T-cell (primary cell): ENCODE measurements around the gene ZNF804B. TPM values are rescaled to one million over a fixed set of nuclear protein-coding genes. Genes with fewer than 3 reads are reported as not detected.

Experiments used
- ATAC-seq, 4 experiments: fragments of 200-7000 bp in 3 of 4; fragments of 150-1000 bp in 1 of 4; cut with Tn5 transposase; replicated peaks in 1 of 4; 1 replicate in 3 of 4; 2 replicates in 1 of 4; pipeline ENCODE4 v1.10.0; 2021; ENCODE audit warnings: moderate library complexity in 3 of 4, mild to moderate bottlenecking in 2 of 4, moderate number of reproducible peaks in 1 of 4
- CTCF ChIA-PET, 2 donors: fragments of 300-600 bp; sonication (Branson Sonifier 250); formaldehyde crosslinking; loops; one replicate each; lab custom pipeline; 2022; ENCODE audit warnings: antibody characterized with exemption in 2 of 2; lab: Charles Lee
- POLR2A ChIA-PET, 2 donors: fragments of 300-600 bp; sonication (Branson Sonifier 250); formaldehyde crosslinking; loops; one replicate each; lab custom pipeline; 2022; ENCODE audit warnings: antibody characterized with exemption in 2 of 2; lab: Charles Lee
- DNase-seq, 35 experiments: peaks; one replicate each; pipeline versions ENCODE4 v3.0.0 to v3.0.0-alpha.2; 2013 to 2023
- H3K27ac ChIP-seq: one replicate; pipeline ENCODE4 v1.5.1; 2013; ENCODE audit warnings: low read length
- H3K27me3 ChIP-seq, 2 experiments: replicated peaks in 1 of 2; 1 replicate in 1 of 2; 2 replicates in 1 of 2; pipeline versions ENCODE4 v1.6.1 to v1.7.0; 2013; ENCODE audit warnings: low read length in 1 of 2, mixed read lengths in 1 of 2; ENCODE audit not compliant: control insufficient read depth in 2 of 2, insufficient read depth in 2 of 2; ENCODE audit errors: extremely low read depth in 1 of 2
- H3K36me3 ChIP-seq, 2 donors: 1 replicate in 1 of 2; 2 replicates in 1 of 2; pipeline versions ENCODE4 v1.6.1 to v1.7.0; 2013; ENCODE audit warnings: low read length in 1 of 2; ENCODE audit not compliant: control insufficient read depth in 2 of 2, insufficient read depth in 1 of 2; ENCODE audit errors: extremely low read depth in 1 of 2
- H3K4me1 ChIP-seq, 2 experiments: 1 replicate in 1 of 2; 2 replicates in 1 of 2; pipeline versions ENCODE4 v1.6.1 to v1.7.0; 2013; ENCODE audit warnings: low read length in 2 of 2, mixed read lengths in 1 of 2; ENCODE audit not compliant: insufficient read depth in 2 of 2, control insufficient read depth in 1 of 2; ENCODE audit errors: extremely low read depth in 1 of 2
- H3K4me3 ChIP-seq, 2 donors: 1 replicate in 1 of 2; 2 replicates in 1 of 2; pipeline versions ENCODE4 v1.5.1 to v1.7.0; 2013; ENCODE audit warnings: mild to moderate bottlenecking in 2 of 2, low read length in 1 of 2, moderate library complexity in 1 of 2; ENCODE audit not compliant: control insufficient read depth in 1 of 2; ENCODE audit errors: extremely low read depth in 1 of 2
- H3K9me3 ChIP-seq: 2 replicates; pipeline ENCODE4 v1.7.0; 2013
- H3K27ac Mint-ChIP-seq, 2 donors: one replicate each; pipeline ENCODE4 v1.8.0; 2020 to 2021; ENCODE audit warnings: mild to moderate bottlenecking in 2 of 2, mixed read lengths in 2 of 2
- H3K27me3 Mint-ChIP-seq, 2 donors: one replicate each; pipeline ENCODE4 v1.8.0; 2021 to 2022; ENCODE audit warnings: mixed read lengths in 2 of 2
- H3K36me3 Mint-ChIP-seq: one replicate; pipeline ENCODE4 v1.8.0; 2021; ENCODE audit warnings: mixed read lengths
- H3K4me1 Mint-ChIP-seq, 3 donors: one replicate each; pipeline ENCODE4 v1.8.0; 2020 to 2022; ENCODE audit warnings: mixed read lengths in 3 of 3, mild to moderate bottlenecking in 1 of 3
- H3K4me3 Mint-ChIP-seq, 3 donors: one replicate each; pipeline ENCODE4 v1.8.0; 2020 to 2022; ENCODE audit warnings: mild to moderate bottlenecking in 3 of 3, mixed read lengths in 3 of 3, moderate library complexity in 3 of 3
- H3K9me3 Mint-ChIP-seq, 3 donors: one replicate each; pipeline ENCODE4 v1.8.0; 2020 to 2022; ENCODE audit warnings: mixed read lengths in 3 of 3
- WGBS: methylation state at CpG from one replicate; pipeline ENCODE4 v1.1.5; 2013; ENCODE audit warnings: missing lambda C conversion rate; ENCODE audit not compliant: insufficient coverage; 5-methylcytosine and 5-hydroxymethylcytosine counted together
- total RNA-seq, 35 experiments: library from RNA in 6 of 35; stranded (reverse) in 6 of 35; fragments of 120-200 nt in 1 of 35; gene quantifications; one replicate each; pipeline versions ENCODE4 v1.2.1 to v1.2.4 and lab custom pipeline; 2013 to 2026

ZNF804B gene
- total RNA-seq, 5 donors from 2014 or later (not counting 1 experiment from before 2014, with no cell fraction given) = not detected

- peaks cover 0 to 5% (median 0%) of the 10 kb centered on the region in 3 donors for H3K9me3 Mint-ChIP-seq
- no CpG with 5 or more reads among the region's 2 CpGs for WGBS
- peaks cover 0 to 5% of the 10 kb centered on the region in 2 donors for H3K27me3 Mint-ChIP-seq
- POLR2A ChIA-PET = no interaction called here
- Histone ChIP-seq H3K4me1 (no peaks in the 10 kb centered on the region), H3K27me3 (no peaks in the 10 kb centered on the region), H3K36me3 (no peaks in the 10 kb centered on the region), H3K4me3 (no peak overlapping the region), H3K9me3 (no peaks in the 10 kb centered on the region), H3K27ac (no peak overlapping the region)
- no peak overlapping the region for H3K4me3 Mint-ChIP-seq
- H3K27ac Mint-ChIP-seq = no peak overlapping the region
- CTCF ChIA-PET = no interaction called here
- no peaks in the 10 kb centered on the region for H3K4me1 Mint-ChIP-seq
- DNase-seq (no peak), ATAC-seq (no peak)
- H3K36me3 Mint-ChIP-seq = no peaks in the 10 kb centered on the region
These were observed 374.3 kb downstream of the ZNF804B start for GRCh38 chr7:89133819-89134218.

- peaks cover 0 to 4% of the 10 kb centered on the region in 2 donors for H3K27me3 Mint-ChIP-seq
- H3K9me3 Mint-ChIP-seq = peaks cover 3 to 4% (median 3%) of the 10 kb centered on the region in 3 donors
- no peak overlapping the region for H3K4me3 Mint-ChIP-seq
- no peaks in the 10 kb centered on the region for H3K36me3 Mint-ChIP-seq
- Histone ChIP-seq H3K4me1 (no peaks in the 10 kb centered on the region), H3K27me3 (no peaks in the 10 kb centered on the region), H3K36me3 (no peaks in the 10 kb centered on the region), H3K9me3 (no peaks in the 10 kb centered on the region), H3K4me3 (no peak overlapping the region), H3K27ac (no peak overlapping the region)
- DNase-seq = no peak
- H3K4me1 Mint-ChIP-seq = no peaks in the 10 kb centered on the region
- ATAC-seq = no peak
- ChIA-PET POLR2A (no interaction called here), CTCF (interaction anchor here in 1 of 2 donors (0.9 kb wide), 1 partner anchor 31 kb away, joined by 3 read pairs; no protein-coding TSS in a partner anchor)
- H3K27ac Mint-ChIP-seq = no peak overlapping the region
These were observed 386.3 kb downstream of the ZNF804B start for GRCh38 chr7:89145801-89146200.

- Mint-ChIP-seq H3K27me3 (no peaks in the 10 kb centered on the region), H3K27ac (no peak overlapping the region), H3K4me1 (no peaks in the 10 kb centered on the region), H3K9me3 (no peaks in the 10 kb centered on the region), H3K4me3 (no peak overlapping the region), H3K36me3 (no peaks in the 10 kb centered on the region)
- H3K36me3 ChIP-seq = no peaks in the 10 kb centered on the region
- ChIA-PET POLR2A (no interaction called here), CTCF (no interaction called here)
- H3K4me1 ChIP-seq = no peaks in the 10 kb centered on the region
- no peak for ATAC-seq
- H3K27ac ChIP-seq = no peak overlapping the region
- no CpG with 5 or more reads among the region's 2 CpGs for WGBS
- DNase-seq = no peak
- H3K4me3 ChIP-seq = no peak overlapping the region
- H3K27me3 ChIP-seq = no peaks in the 10 kb centered on the region
- H3K9me3 ChIP-seq = no peaks in the 10 kb centered on the region
These were observed 400.6 kb downstream of the ZNF804B start for GRCh38 chr7:89160107-89160506.

GRCh38 chr7:89165421-89165820 lies 405.9 kb downstream of the ZNF804B start:
- no peaks in the 10 kb centered on the region for H3K9me3 ChIP-seq
- no peaks in the 10 kb centered on the region for H3K36me3 ChIP-seq
- H3K4me3 ChIP-seq = no peak overlapping the region
- WGBS = no CpG with 5 or more reads among the region's 3 CpGs
- Mint-ChIP-seq H3K27ac (no peak overlapping the region), H3K4me3 (no peak overlapping the region), H3K9me3 (no peaks in the 10 kb centered on the region), H3K4me1 (no peaks in the 10 kb centered on the region), H3K27me3 (no peaks in the 10 kb centered on the region), H3K36me3 (no peaks in the 10 kb centered on the region)
- H3K4me1 ChIP-seq = no peaks in the 10 kb centered on the region
- H3K27ac ChIP-seq = no peak overlapping the region
- DNase-seq (no peak), ATAC-seq (no peak)
- POLR2A ChIA-PET = no interaction called here
- CTCF ChIA-PET = no interaction called here
- no peaks in the 10 kb centered on the region for H3K27me3 ChIP-seq

DNA sequence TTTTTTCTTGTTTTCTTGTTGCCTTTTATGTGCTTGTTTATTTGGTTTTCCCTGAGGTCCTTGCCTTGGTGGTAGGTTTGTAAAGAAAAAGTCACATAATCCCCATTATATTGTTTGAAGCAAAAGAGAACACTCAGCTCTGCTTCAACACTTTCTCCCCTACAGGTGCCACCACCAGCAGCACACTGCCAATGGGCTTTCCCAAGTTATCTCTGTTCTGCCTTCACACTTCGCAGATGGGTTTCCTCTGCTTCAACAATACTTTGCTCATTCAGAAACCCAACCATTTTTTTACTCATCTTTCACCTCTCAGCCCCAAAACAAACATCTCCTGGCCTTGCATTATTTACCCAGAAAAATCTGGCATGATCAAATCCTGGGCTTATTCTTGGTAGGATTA lies 411.1 kb downstream of the ZNF804B start:
- H3K4me1 Mint-ChIP-seq = no peaks in the 10 kb centered on the region
- H3K27ac Mint-ChIP-seq = no peak overlapping the region
- WGBS = 20% methylated on average over 1 of the region's 1 CpG
- no peak overlapping the region for H3K4me3 Mint-ChIP-seq
- no peaks in the 10 kb centered on the region for H3K36me3 Mint-ChIP-seq
- Histone ChIP-seq H3K27me3 (no peaks in the 10 kb centered on the region), H3K9me3 (no peaks in the 10 kb centered on the region), H3K4me1 (no peaks in the 10 kb centered on the region), H3K4me3 (no peak overlapping the region), H3K36me3 (no peaks in the 10 kb centered on the region), H3K27ac (no peak overlapping the region)
- no peak for DNase-seq
- CTCF ChIA-PET = no interaction called here
- peaks cover 0 to 6% (median 4%) of the 10 kb centered on the region in 3 donors for H3K9me3 Mint-ChIP-seq
- POLR2A ChIA-PET = no interaction called here
- ATAC-seq = no peak
- no peaks in the 10 kb centered on the region for H3K27me3 Mint-ChIP-seq

DNA sequence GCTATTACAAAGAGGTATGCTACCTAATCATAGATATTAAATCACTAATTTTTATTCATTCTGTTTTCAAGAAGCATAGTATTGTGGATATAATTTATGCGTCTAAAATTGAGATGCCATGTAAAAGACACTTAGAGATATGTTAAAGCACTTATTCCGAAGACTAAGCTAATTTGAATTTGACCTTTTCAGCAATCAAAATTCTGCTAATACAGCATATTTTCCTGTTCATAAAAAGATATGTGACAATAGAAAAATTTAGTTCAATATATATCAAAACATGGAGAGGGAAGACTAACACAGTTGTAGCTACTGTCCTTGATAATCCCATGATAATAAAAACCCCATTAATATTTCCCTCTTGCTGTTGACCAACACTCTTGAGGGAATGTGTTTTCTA lies 422.6 kb downstream of the ZNF804B start:
- no CpG with 5 or more reads among the region's 2 CpGs for WGBS
- H3K36me3 Mint-ChIP-seq = no peaks in the 10 kb centered on the region
- H3K4me1 Mint-ChIP-seq = no peaks in the 10 kb centered on the region
- no peaks in the 10 kb centered on the region for H3K27me3 ChIP-seq
- H3K27ac Mint-ChIP-seq = no peak overlapping the region
- no peaks in the 10 kb centered on the region for H3K36me3 ChIP-seq
- no peaks in the 10 kb centered on the region for H3K27me3 Mint-ChIP-seq
- DNase-seq = no peak
- H3K4me3 Mint-ChIP-seq = no peak overlapping the region
- no peak for ATAC-seq
- H3K9me3 ChIP-seq = no peaks in the 10 kb centered on the region
- H3K9me3 Mint-ChIP-seq = peaks cover 5 to 14% (median 13%) of the 10 kb centered on the region in 3 donors
- no peak overlapping the region for H3K4me3 ChIP-seq
- H3K4me1 ChIP-seq = no peaks in the 10 kb centered on the region
- ChIA-PET POLR2A (no interaction called here), CTCF (no interaction called here)
- H3K27ac ChIP-seq = no peak overlapping the region

DNA sequence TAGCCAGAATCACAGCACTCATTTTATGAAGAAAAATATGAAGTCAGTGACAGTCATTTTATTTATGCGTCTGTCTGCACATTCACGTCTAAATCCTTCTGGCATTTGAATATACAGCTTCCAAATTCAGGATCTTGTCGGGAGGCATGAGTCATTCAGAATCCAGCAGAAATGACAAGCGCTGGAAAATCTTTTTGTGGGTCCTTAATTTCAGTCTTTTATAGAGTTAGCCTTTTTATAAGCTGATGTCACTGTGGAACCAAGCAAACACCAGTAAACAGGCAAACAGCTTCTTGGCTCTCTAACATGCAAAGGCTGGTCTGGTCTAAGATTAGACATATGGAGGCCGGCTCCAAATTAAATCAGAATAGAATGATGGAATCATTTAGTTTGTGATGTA lies 424.2 kb downstream of the ZNF804B start:
- DNase-seq (no peak), ATAC-seq (no peak)
- Mint-ChIP-seq H3K4me3 (no peak overlapping the region), H3K9me3 (peaks cover 5 to 13% (median 9%) of the 10 kb centered on the region in 3 donors), H3K4me1 (no peaks in the 10 kb centered on the region), H3K36me3 (no peaks in the 10 kb centered on the region), H3K27ac (no peak overlapping the region), H3K27me3 (no peaks in the 10 kb centered on the region)
- H3K36me3 ChIP-seq = no peaks in the 10 kb centered on the region
- no peak overlapping the region for H3K27ac ChIP-seq
- POLR2A ChIA-PET = no interaction called here
- no peaks in the 10 kb centered on the region for H3K9me3 ChIP-seq
- H3K27me3 ChIP-seq = no peaks in the 10 kb centered on the region
- H3K4me3 ChIP-seq = no peak overlapping the region
- CTCF ChIA-PET = no interaction called here
- WGBS = 100% methylated on average over 1 of the region's 5 CpGs
- H3K4me1 ChIP-seq = no peaks in the 10 kb centered on the region
